ENCODE results near the gene PLCH1.

Gene PLCH1

GRCh38 chr3:155701882-155702465 is 42.9 kb downstream of the PLCH1 start:
- DNase-seq (ENCODE audit: extremely low read depth in 1 of 2, low read depth in 1 of 2), result no peak

- DNase-seq (ENCODE audit: extremely low read depth in 1 of 2, low read depth in 1 of 2), result no peak
Measured at GRCh38 chr3:155697542-155697941, 47.3 kb downstream of the PLCH1 start.

DNA sequence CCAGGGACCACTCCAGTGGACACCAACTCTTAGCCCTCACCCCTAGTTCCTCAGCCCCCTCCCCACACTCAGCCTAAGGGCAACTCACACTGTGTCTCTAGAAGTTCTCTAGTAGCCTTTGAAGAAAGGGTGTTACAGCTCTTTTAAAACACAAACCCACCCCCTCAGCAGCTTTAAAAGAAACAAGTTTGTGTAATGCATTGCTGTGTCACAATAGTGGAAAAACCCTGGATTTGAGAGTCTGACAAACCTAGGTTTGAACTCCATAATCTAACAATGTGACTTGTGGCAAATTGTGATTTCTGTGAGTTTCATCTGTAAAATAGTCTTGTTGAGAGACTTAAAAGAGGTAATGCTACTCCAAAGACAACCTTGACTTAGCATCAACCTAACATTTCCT is 54.0 kb downstream of the PLCH1 start:
- no peak for DNase-seq (ENCODE audit: extremely low read depth in 1 of 2, low read depth in 1 of 2)

DNA sequence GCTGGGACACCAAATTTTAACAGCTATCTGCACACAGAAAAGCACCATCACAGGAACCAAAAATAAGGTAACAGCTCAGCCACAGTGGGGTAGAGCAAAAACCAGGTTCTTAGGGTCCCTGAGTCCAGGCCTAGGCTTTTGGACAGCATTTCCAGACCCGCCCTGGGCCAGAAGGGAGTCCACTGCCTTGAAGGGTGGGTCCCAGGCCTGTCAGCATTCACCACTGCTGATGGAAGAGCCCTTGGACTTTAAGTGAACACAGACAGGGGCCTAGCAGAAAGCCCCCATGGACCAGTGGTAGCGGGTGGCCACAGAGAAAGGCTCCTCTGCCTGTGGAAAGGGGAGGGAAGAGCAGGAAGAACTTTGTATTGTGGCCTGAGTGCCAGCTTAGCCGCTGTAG is 56.4 kb downstream of the PLCH1 start:
- no peak for DNase-seq (ENCODE audit: extremely low read depth in 1 of 2, low read depth in 1 of 2)

DNA sequence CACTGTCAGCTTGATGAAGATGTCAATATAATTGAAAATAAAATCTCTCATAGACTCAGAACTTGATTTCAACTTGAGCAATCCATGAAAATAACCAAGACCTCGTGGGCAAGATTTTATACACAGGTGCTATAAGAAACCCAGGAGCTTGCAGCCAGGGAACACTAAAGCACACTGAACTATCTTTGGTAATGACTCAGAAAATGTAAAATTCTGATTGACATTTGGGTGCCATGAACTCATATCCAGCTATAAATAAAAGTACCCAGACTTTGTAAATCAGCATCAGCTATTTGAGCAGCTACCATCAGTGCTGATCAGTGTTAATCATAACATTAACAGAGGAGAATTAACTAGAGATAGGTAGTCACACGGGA is 61.5 kb downstream of the PLCH1 start:
- no peak for DNase-seq (ENCODE audit: extremely low read depth in 1 of 2, low read depth in 1 of 2)

DNA sequence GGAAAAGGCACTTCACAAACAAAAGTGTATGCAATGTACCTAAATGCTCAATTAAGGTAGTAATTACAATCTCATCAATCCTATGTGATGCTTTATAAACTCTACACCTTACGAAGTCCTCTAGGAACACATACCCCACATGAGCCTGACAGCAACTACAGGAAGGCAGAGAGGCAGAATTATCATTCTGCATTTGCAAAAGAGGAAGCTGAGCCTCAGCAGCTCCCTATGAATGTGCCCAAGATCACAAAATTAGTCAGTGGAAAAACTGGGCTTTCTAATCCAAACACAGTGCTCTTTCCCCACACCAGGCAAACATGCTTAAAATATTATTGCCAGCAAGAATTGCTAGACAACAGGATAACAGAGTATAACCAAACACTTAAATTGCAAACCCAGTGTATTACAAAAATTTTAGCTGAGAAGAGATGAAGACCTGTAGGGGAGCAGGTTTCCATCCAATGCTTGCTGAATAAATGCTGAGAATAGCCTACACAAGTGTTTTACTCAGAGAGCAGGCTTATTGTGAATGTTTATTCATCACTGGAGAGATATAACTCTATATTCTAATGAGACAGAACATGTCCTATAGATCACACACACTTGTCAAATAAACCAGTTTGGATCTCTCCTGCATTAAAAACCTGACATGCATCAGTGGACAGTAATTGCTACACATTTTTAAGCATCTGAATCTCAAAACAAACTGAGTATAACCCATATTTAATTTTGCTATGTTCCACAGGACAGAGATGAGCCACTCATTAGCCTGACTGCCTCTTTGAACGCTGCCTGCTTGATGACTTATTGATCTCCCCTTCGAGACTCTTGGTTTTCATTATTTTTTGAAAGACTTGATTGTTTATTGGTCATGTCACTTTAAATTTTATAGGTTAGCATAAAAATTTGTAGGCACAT is 62.2 kb downstream of the PLCH1 start:
- no peak for DNase-seq (ENCODE audit: extremely low read depth in 1 of 2, low read depth in 1 of 2)

DNA sequence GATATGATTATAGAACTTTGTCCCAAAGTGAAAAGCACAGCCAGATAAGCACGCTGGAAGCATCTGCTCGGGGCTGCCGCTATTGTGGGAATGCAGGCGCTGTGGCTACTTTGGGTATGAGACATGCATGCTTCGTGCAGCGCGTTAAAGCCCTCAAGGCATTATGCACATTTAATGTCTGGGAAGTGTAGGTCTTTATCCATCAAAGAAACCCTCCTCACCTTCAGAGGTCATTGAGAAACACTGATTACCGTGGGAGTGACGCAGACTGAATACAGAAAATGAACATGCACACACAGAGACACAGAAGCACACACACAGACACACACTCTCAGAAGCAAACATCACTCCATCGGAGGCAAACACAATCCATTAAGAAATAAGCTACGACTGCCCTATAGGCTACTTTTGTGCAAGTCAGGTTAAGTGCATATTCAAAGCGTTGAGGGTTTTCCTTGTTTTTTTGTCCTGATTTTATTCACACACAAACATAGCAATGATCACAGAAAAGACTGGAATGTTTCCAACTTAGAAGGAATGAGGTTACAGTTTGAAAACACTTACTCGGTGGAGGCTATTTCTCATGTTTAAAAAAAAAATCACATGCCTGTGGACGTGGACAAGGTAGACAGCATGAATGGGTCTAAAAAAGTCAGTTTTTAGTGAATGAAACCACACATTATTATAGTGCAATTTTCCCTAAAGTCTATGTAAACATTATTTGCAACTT is 68.5 kb downstream of the PLCH1 start:
- no peak for DNase-seq (ENCODE audit: extremely low read depth in 1 of 2, low read depth in 1 of 2)

GRCh38 chr3:155675094-155675493 is 69.8 kb downstream of the PLCH1 start:
- no peak for DNase-seq (ENCODE audit: extremely low read depth in 1 of 2, low read depth in 1 of 2)

DNA sequence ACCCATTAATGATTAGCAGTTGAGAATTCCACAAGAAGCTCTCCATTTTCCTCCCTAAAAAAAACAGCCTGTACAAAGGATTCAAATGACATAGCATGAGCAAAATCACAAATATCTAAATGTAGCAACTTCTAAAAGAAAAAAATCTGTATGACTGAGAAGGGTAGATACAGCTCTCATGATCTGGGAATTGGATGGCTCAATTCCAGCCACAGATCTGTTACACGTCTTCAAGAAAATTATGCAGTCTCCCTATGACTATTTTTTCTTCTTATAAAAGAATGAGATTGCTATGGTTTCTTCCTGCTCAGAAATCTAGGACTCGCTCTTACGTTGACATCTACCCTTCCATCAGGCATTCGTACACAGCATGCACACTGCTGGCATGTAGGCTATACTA is 71.5 kb downstream of the PLCH1 start:
- no peak for DNase-seq (ENCODE audit: extremely low read depth in 1 of 2, low read depth in 1 of 2)

- DNase-seq (ENCODE audit: extremely low read depth in 1 of 2, low read depth in 1 of 2), result no peak
Measured at GRCh38 chr3:155670335-155670734, 74.5 kb downstream of the PLCH1 start.

DNA sequence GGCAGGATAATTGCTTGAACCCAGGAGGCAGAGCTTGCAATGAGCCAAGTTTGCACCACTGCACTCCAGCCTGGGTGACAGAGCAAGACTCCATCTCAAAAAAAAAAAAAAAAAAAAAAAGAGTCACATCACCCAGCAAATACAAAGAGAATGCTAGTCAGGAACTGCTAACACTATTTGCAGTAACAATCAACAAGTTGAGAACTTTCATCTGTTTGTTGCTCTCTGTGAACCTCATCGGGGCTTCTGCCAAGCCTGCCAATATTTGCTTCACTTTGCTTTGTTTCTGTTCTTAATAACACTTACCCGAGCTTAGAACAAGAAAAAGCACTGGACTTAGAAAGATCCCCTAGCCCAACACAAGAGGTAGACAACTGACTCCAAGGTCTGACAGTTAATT is 76.9 kb downstream of the PLCH1 start:
- DNase-seq (ENCODE audit: extremely low read depth in 1 of 2, low read depth in 1 of 2), result no peak

DNA sequence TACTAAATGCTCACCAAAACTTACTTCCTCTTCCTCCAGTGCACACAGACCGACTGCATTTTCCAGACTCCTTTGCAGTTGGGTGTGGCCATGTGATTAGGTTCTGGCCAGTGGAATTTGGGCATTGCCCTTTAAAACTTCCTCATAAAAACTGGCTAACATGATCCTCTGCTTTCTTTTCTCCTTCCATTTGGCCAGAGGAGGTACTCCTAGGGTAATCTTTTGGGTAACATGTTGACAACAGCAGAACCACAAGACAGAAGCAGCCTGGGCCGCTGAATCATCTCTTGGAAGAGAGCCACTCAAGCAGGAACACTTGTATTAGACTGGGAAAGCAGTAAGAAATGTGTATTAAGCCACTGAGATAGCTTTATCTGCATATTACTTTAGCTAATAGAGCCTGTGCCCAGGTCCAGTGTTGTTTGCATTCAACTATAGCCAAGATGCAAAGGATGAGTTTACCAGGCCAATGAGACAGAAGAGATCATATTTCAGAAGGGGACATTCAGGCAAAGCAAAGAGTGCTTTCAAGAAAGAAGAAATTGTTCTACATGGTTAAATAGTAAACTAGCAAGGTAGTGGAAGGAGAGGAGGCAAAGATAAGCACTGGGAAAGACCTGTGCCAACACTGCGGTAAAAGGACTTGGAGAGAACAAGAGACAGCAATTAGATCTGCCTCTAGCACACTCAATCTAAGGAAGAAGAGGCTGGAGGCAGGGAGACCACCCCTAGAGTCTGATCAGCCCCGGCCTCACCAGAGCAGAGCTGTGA is 79.8 kb downstream of the PLCH1 start:
- DNase-seq (ENCODE audit: extremely low read depth in 1 of 2, low read depth in 1 of 2), result no peak

DNA sequence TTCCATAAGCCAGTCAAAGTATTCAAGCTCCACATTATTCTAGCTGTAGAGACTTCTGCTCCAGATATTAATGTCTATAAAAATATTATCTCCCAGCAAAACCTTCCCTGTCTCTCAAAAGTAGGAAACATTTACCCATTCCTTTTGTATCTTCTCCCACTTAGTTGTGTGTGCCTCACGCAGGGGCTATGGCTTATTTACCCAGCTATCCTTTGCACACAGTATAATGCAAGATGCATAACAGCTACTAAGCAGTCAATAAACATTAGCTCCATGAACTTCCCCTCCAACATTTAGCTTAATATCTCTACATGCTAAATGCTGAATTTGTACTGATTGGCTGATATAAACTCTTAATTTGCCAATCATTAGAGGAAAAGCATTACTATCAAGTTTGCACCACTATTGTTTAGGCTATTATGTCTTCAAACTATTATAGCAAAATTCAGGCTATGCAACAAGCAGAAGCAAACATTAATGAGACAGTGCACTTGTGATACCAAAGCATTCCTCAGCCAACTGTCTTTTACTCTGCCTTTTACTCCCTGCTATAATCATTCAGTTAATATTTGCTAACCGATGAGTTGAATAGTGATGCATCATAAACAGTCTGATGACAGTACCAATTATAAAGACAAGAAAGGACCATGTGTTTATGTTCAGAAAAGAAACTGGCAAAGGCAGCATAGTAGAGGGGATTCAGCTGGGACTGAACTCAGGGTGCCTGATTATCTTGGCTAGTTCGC is 81.2 kb downstream of the PLCH1 start:
- no peak for DNase-seq (ENCODE audit: extremely low read depth in 1 of 2, low read depth in 1 of 2)

DNA sequence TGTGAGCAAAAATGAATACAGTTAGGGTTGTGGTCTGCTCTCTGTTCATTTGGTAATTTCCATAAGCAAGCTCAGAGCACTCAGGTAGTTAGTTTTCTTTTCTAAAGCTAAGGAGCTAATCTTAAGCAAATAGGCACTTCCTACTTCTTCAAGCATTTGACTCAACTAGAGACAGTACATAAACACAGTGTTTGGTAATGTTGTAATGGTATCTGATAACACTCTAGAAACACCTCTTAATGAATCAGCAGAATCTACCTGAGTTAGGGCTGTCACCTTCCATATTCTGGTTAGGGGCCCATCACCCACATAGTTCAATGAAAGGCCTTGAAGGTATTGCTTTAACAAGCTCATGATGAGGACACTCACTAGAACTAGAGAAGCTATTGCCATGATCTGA is 83.1 kb downstream of the PLCH1 start:
- no peak for DNase-seq (ENCODE audit: extremely low read depth in 1 of 2, low read depth in 1 of 2)

- DNase-seq (ENCODE audit: extremely low read depth in 1 of 2, low read depth in 1 of 2), result no peak
Measured at GRCh38 chr3:155661042-155661441, 83.8 kb downstream of the PLCH1 start.

DNA sequence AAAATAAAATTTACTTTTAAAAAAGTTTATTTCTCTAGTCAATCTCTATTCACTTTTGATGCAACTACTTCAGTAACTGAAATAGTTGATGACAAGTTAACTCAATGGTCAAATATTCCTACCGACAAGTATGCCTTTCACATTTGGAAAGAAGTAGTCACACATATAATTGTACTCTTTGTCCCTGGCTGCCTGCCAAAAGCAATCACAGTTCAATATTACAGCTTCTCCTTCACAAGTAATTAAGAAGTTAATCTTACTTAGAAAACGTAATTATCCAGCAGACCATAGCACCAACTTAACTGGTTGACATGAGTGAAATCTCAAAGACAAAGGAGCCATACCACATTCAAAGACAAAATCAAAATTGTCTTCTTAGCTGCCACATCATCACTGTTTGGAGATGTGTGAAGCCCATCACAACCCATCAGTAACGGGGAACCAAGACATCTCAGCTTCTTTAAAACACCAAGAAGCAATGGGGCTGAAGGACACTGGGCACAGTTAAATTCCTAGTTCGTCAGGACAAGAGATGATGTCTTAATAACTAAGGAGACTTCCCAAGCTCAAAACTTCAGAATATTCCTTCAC is 86.1 kb downstream of the PLCH1 start:
- no peak for DNase-seq (ENCODE audit: extremely low read depth in 1 of 2, low read depth in 1 of 2)

DNA sequence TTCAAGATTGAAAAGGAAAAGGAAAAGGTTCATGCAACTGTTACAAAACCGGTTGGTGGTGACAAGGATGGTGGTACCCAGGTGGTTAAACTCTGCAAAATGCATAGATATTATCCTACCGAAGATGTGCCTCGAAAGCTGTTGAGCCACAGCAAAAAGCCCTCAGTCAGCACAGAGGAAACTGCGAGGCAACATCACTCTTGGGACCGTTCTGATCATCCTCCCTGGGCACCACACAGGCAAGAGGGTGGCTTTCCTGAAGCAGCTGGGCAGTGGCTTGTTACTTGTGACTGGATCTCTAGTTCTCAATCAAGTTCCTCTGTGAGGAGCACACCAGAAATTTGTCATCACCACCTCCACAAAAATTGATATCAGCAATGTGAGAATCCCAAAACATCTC is 86.9 kb downstream of the PLCH1 start:
- no peak for DNase-seq (ENCODE audit: extremely low read depth in 1 of 2, low read depth in 1 of 2)

DNA sequence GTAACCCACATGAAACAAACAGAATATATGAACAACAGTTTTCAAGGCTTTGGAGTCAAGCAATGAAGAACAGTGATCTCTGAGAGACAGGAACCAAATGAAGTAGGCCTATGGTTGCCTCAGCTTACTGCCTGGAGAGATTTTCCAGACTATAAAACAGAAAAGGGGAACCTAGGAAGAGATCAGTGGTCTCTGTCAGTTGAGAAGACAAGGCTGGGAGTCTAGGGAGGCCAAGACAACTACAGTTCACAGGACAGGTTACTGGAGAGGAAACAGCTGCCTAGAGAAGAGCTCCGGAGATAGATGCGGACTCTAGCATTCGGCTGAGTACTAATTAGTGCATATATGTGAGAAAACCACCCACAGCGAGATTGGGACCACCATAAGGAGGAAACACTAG is 87.7 kb downstream of the PLCH1 start:
- no peak for DNase-seq (ENCODE audit: extremely low read depth in 1 of 2, low read depth in 1 of 2)

DNA sequence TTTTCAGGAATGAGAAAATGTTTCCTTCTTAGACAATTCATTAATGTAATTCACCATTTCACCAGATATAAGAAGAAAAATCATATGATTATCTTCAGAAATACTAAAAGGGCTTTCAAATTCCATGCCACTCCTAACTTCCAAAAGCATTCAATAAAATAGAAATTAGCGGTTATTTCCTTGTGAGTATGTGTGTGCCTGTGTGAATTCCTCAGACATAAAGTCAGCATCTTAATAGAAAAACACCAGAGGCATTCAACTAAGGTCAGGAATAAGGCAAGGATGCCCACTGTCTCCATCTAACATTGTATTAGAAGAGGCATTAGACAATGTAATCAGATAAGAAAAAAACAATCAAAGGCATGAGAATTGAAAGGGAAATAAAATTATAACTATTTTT is 88.4 kb downstream of the PLCH1 start:
- no peak for DNase-seq (ENCODE audit: extremely low read depth in 1 of 2, low read depth in 1 of 2)

Data from activated CD8-positive, alpha-beta memory T cell treated with anti-CD3 and anti-CD28 coated beads for 1 hour (primary cell).